K562 (cell line): ENCODE measurements around the gene WNK1. TPM values are rescaled to one million over a fixed set of nuclear protein-coding genes. Genes with fewer than 3 reads are reported as not detected.

Experiments used
- KAT2B ChIP-seq: IDR thresholded peaks from one replicate; pipeline ENCODE4 v1.6.1; 2012; ENCODE audit warnings: low read depth, mild to moderate bottlenecking, control low read depth, inconsistent platforms, low read length, moderate library complexity
- POLR2A ChIP-seq: fragments of 450-650 bp; conservative IDR thresholded peaks from 2 replicates; pipeline ENCODE4 v1.6.1; 2016
- ZNF121 ChIP-seq: sonication (generic); formaldehyde crosslinking; conservative IDR thresholded peaks from 2 replicates; pipeline ENCODE4 v1.8.0; 2022; ENCODE audit warnings: missing genetic modification reagents
- polyA plus RNA-seq, 8 experiments: library from polyadenylated mRNA; depleted of rRNA in 4 of 8; stranded (reverse) in 5 of 8; unstranded in 3 of 8; fragments of >200 nt; fragmentation: Nextera tagmentation in 2 of 8; fragmentation: Illumina TruSeq in 1 of 8; extraction: Ambion mirVana in 2 of 8; extraction: Trizol in 1 of 8; gene quantifications; 2 replicates each; pipeline versions ENCODE4 v1.2.1 to v1.2.3, GENCODE V29; 2011 to 2014; ENCODE audit warnings: inconsistent platforms in 1 of 8, missing spikeins in 1 of 8
- total RNA-seq, 7 experiments: library from RNA; depleted of rRNA in 6 of 7; stranded (reverse); fragments of >200 nt in 6 of 7; fragmentation: Illumina TruSeq in 2 of 7; extraction: Trizol in 2 of 7; gene quantifications; 2 replicates each; pipeline versions ENCODE4 v1.2.1 to v1.2.3, GENCODE V29; 2011 to 2021; ENCODE audit warnings: low replicate concordance in 1 of 7
- TF ChIP-seq, protein P1 (sequence below): fragments of 200-600 bp; sonication (generic); IDR thresholded peaks from one replicate; pipeline ENCODE4 v1.6.1; 2012; ENCODE audit warnings: mild to moderate bottlenecking, low read depth, low read length, inconsistent platforms

Gene WNK1
- total and polyA plus RNA-seq, 9 of the 15 experiments (the other 6 are each of a cell fraction or from before 2014, with no cell fraction given) = 4.3 to 73.9 (median 31.0) TPM

GRCh38 chr12:800401-800800 is 48.0 kb downstream of the WNK1 start (continued):
- TF ChIP-seq, protein P1, sequence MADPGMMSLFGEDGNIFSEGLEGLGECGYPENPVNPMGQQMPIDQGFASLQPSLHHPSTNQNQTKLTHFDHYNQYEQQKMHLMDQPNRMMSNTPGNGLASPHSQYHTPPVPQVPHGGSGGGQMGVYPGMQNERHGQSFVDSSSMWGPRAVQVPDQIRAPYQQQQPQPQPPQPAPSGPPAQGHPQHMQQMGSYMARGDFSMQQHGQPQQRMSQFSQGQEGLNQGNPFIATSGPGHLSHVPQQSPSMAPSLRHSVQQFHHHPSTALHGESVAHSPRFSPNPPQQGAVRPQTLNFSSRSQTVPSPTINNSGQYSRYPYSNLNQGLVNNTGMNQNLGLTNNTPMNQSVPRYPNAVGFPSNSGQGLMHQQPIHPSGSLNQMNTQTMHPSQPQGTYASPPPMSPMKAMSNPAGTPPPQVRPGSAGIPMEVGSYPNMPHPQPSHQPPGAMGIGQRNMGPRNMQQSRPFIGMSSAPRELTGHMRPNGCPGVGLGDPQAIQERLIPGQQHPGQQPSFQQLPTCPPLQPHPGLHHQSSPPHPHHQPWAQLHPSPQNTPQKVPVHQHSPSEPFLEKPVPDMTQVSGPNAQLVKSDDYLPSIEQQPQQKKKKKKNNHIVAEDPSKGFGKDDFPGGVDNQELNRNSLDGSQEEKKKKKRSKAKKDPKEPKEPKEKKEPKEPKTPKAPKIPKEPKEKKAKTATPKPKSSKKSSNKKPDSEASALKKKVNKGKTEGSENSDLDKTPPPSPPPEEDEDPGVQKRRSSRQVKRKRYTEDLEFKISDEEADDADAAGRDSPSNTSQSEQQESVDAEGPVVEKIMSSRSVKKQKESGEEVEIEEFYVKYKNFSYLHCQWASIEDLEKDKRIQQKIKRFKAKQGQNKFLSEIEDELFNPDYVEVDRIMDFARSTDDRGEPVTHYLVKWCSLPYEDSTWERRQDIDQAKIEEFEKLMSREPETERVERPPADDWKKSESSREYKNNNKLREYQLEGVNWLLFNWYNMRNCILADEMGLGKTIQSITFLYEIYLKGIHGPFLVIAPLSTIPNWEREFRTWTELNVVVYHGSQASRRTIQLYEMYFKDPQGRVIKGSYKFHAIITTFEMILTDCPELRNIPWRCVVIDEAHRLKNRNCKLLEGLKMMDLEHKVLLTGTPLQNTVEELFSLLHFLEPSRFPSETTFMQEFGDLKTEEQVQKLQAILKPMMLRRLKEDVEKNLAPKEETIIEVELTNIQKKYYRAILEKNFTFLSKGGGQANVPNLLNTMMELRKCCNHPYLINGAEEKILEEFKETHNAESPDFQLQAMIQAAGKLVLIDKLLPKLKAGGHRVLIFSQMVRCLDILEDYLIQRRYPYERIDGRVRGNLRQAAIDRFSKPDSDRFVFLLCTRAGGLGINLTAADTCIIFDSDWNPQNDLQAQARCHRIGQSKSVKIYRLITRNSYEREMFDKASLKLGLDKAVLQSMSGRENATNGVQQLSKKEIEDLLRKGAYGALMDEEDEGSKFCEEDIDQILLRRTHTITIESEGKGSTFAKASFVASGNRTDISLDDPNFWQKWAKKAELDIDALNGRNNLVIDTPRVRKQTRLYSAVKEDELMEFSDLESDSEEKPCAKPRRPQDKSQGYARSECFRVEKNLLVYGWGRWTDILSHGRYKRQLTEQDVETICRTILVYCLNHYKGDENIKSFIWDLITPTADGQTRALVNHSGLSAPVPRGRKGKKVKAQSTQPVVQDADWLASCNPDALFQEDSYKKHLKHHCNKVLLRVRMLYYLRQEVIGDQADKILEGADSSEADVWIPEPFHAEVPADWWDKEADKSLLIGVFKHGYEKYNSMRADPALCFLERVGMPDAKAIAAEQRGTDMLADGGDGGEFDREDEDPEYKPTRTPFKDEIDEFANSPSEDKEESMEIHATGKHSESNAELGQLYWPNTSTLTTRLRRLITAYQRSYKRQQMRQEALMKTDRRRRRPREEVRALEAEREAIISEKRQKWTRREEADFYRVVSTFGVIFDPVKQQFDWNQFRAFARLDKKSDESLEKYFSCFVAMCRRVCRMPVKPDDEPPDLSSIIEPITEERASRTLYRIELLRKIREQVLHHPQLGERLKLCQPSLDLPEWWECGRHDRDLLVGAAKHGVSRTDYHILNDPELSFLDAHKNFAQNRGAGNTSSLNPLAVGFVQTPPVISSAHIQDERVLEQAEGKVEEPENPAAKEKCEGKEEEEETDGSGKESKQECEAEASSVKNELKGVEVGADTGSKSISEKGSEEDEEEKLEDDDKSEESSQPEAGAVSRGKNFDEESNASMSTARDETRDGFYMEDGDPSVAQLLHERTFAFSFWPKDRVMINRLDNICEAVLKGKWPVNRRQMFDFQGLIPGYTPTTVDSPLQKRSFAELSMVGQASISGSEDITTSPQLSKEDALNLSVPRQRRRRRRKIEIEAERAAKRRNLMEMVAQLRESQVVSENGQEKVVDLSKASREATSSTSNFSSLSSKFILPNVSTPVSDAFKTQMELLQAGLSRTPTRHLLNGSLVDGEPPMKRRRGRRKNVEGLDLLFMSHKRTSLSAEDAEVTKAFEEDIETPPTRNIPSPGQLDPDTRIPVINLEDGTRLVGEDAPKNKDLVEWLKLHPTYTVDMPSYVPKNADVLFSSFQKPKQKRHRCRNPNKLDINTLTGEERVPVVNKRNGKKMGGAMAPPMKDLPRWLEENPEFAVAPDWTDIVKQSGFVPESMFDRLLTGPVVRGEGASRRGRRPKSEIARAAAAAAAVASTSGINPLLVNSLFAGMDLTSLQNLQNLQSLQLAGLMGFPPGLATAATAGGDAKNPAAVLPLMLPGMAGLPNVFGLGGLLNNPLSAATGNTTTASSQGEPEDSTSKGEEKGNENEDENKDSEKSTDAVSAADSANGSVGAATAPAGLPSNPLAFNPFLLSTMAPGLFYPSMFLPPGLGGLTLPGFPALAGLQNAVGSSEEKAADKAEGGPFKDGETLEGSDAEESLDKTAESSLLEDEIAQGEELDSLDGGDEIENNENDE = no peak
- TF ChIP-seq KAT2B = no peak
- no peak for TF ChIP-seq ZNF121 (CRISPR knock-in tag)
- TF ChIP-seq POLR2A = no peak
